Brain microvascular endothelial cell (primary cell): ENCODE measurements around the gene PTGER1.
A peak's percentile ranks its signal among the peaks of the same experiment; 100 is the strongest.

Experiments used
- DNase-seq: peaks from one replicate; pipeline ENCODE4 v3.0.0-alpha.2; 2020
- H3K27ac ChIP-seq: fragments of 250-450 bp; sonication (Bioruptor Pico); 2 replicates; pipeline ENCODE4 v1.5.1; 2020; ENCODE audit warnings: mild to moderate bottlenecking, moderate library complexity
- H3K27me3 ChIP-seq: fragments of 250-450 bp; sonication (Bioruptor Pico); replicated peaks from 2 replicates; pipeline ENCODE4 v1.5.1; 2020; ENCODE audit warnings: mild to moderate bottlenecking
- H3K36me3 ChIP-seq: fragments of 250-450 bp; sonication (Bioruptor Pico); replicated peaks from 2 replicates; pipeline ENCODE4 v1.5.1; 2020; ENCODE audit warnings: mild to moderate bottlenecking
- H3K4me3 ChIP-seq: 2 replicates; pipeline ENCODE4 v1.5.1; 2011; ENCODE audit warnings: low read depth, mild to moderate bottlenecking, control low read depth, low read length, moderate library complexity
- CTCF ChIP-seq: IDR thresholded peaks from 2 replicates; pipeline ENCODE4 v1.5.1; 2011; ENCODE audit warnings: low read depth, mild to moderate bottlenecking, moderate library complexity, low read length, control low read depth, inconsistent platforms; ENCODE audit errors: missing control alignments
- in situ Hi-C: cut with HindIII; loops from 2 replicates; pipeline ENCODE4 v1.10.0; 2017; ENCODE audit warnings: low sequenced_read_pairs, low pct_ligation_motif_present

The PTGER1 gene

GRCh38 chr19:14495672-14496028 lies 20.5 kb upstream of the PTGER1 start:
- in situ Hi-C loops = no loop called here
- TF ChIP-seq CTCF = no peak
- Histone ChIP-seq H3K27me3 (no peaks in the 10 kb centered on the region), H3K4me3 (peak overlapping the region; percentile 74), H3K27ac (peak overlapping the region; percentile 41), H3K36me3 (peaks cover 5% of the 10 kb centered on the region)
- DNase-seq = no peak

- in situ Hi-C loops = no loop called here
- Histone ChIP-seq H3K27me3 (no peaks in the 10 kb centered on the region), H3K27ac (peak overlapping the region; percentile 41), H3K4me3 (peak overlapping the region; percentile 74), H3K36me3 (peaks cover 10% of the 10 kb centered on the region)
- DNase-seq = no peak
- TF ChIP-seq CTCF = no peak
These were observed 19.9 kb upstream of the PTGER1 start for GRCh38 chr19:14494910-14495671.

GRCh38 chr19:14494411-14494810 lies 19.3 kb upstream of the PTGER1 start:
- H3K4me3 ChIP-seq = peak overlapping the region; percentile 74

GRCh38 chr19:14492756-14493337 lies 17.7 kb upstream of the PTGER1 start:
- Histone ChIP-seq H3K4me3 (no peak overlapping the region), H3K27me3 (no peaks in the 10 kb centered on the region), H3K36me3 (peaks cover 20% of the 10 kb centered on the region), H3K27ac (no peak overlapping the region)
- in situ Hi-C loops = no loop called here
- DNase-seq = no peak
- no peak for TF ChIP-seq CTCF

More at GRCh38 chr19:14494411-14494810, 19.3 kb upstream of the PTGER1 start:
- H3K27ac ChIP-seq = no peak overlapping the region
- H3K36me3 ChIP-seq = peaks cover 14% of the 10 kb centered on the region
- TF ChIP-seq CTCF = no peak
- no peaks in the 10 kb centered on the region for H3K27me3 ChIP-seq
- in situ Hi-C loops = no loop called here
- no peak for DNase-seq

GRCh38 chr19:14487370-14488125 lies 12.4 kb upstream of the PTGER1 start:
- no peak for TF ChIP-seq CTCF
- H3K27me3 ChIP-seq = no peaks in the 10 kb centered on the region
- peaks cover 39% of the 10 kb centered on the region for H3K36me3 ChIP-seq
- no peak for DNase-seq
- H3K27ac ChIP-seq = no peak overlapping the region
- no peak overlapping the region for H3K4me3 ChIP-seq
- in situ Hi-C loops = no loop called here
